ENCODE results near the gene C5orf22.
"Not testable (repeated sequence)": the region's sequence is repeated elsewhere in the genome, so short reads cannot be mapped to it uniquely, and the experiment has no call there.

The C5orf22 gene

GRCh38 chr5:31554552-31554951 lies 22.5 kb downstream of the C5orf22 start:
- no peak for DNase-seq

GRCh38 chr5:31556461-31556860 lies 24.4 kb downstream of the C5orf22 start:
- peak; percentile 6 for DNase-seq

- no peak for DNase-seq
These were observed 27.8 kb downstream of the C5orf22 start for GRCh38 chr5:31559942-31560341.

GRCh38 chr5:31561946-31562345 lies 29.8 kb downstream of the C5orf22 start:
- DNase-seq: no peak

GRCh38 chr5:31563216-31563615 lies 31.1 kb downstream of the C5orf22 start:
- DNase-seq: no peak

GRCh38 chr5:31566362-31566761 lies 34.3 kb downstream of the C5orf22 start:
- DNase-seq: not testable (repeated sequence)

GRCh38 chr5:31568302-31568835 lies 36.3 kb downstream of the C5orf22 start:
- DNase-seq: no peak

- no peak for DNase-seq
These were observed 37.0 kb downstream of the C5orf22 start for GRCh38 chr5:31569068-31569467.

- no peak for DNase-seq
These were observed 41.5 kb downstream of the C5orf22 start for GRCh38 chr5:31573494-31574142.

GRCh38 chr5:31574772-31575171 lies 42.7 kb downstream of the C5orf22 start:
- DNase-seq: no peak

- DNase-seq: no peak
These were observed 45.3 kb downstream of the C5orf22 start for GRCh38 chr5:31577438-31577837.

- DNase-seq: no peak
These were observed 47.5 kb downstream of the C5orf22 start for GRCh38 chr5:31579558-31579957.

GRCh38 chr5:31581498-31582099 lies 49.5 kb downstream of the C5orf22 start:
- DNase-seq: peak; percentile 64

- no peak for DNase-seq
These were observed 51.0 kb downstream of the C5orf22 start for GRCh38 chr5:31583129-31583528.

- DNase-seq: no peak
These were observed 53.2 kb downstream of the C5orf22 start for GRCh38 chr5:31585166-31585894.

- peak; percentile 5 for DNase-seq
These were observed 53.8 kb downstream of the C5orf22 start for GRCh38 chr5:31585895-31586270.

- DNase-seq: no peak
These were observed 55.4 kb downstream of the C5orf22 start for GRCh38 chr5:31587546-31587945.

- DNase-seq: no peak
These were observed 61.6 kb downstream of the C5orf22 start for GRCh38 chr5:31593665-31594064.

GRCh38 chr5:31596354-31596753 lies 64.3 kb downstream of the C5orf22 start:
- DNase-seq: no peak

- DNase-seq: no peak
These were observed 66.8 kb downstream of the C5orf22 start for GRCh38 chr5:31598640-31599611.

GRCh38 chr5:31602305-31602704 lies 70.2 kb downstream of the C5orf22 start:
- DNase-seq: not testable (repeated sequence)

- DNase-seq: no peak
These were observed 72.1 kb downstream of the C5orf22 start for GRCh38 chr5:31604240-31604639.

- no peak for DNase-seq
These were observed 72.5 kb downstream of the C5orf22 start for GRCh38 chr5:31604644-31605043.
